ENCODE measurements around the gene ACOX2. TPM values are rescaled to one million over a fixed set of nuclear protein-coding genes. Genes with fewer than 3 reads are reported as not detected.

Gene ACOX2
- total RNA-seq, 4 donors from 2014 or later: 2.6 to 6.6 (median 4.5) TPM

- no peak for DNase-seq (ENCODE audit: low spot score in 2 of 2)
- 93 to 96% methylated on average over 2 of the region's 2 CpGs for WGBS, 2 donors
- TF ChIP-seq POLR2A (IDR thresholded peaks at IDR 0.05) (no peak), CTCF (IDR thresholded peaks at IDR 0.05) (no peak)
- H3K4me3 ChIP-seq (ENCODE audit: low read depth, poor library complexity, severe bottlenecking): no peak overlapping the region
- intact Hi-C loops (cut with DNase I; ENCODE audit: low total_unique reads): no loop called here
Measured at GRCh38 chr3:58480309-58480708, 56.7 kb downstream of the ACOX2 start.

GRCh38 chr3:58478781-58479180, 58.2 kb downstream of the ACOX2 start:
- intact Hi-C loops (cut with DNase I; ENCODE audit: low total_unique reads): no loop called here
- no peak for TF ChIP-seq POLR2A (IDR thresholded peaks at IDR 0.05)
- no peak for TF ChIP-seq CTCF (IDR thresholded peaks at IDR 0.05)
- no peak overlapping the region for H3K4me3 ChIP-seq (ENCODE audit: low read depth, poor library complexity, severe bottlenecking)
- WGBS, 2 donors: 82 to 85% methylated on average over 2 of the region's 2 CpGs
- no peak for DNase-seq (ENCODE audit: low spot score in 2 of 2)

- DNase-seq (ENCODE audit: low spot score in 2 of 2): no peak
- TF ChIP-seq CTCF (IDR thresholded peaks at IDR 0.05): no peak
- TF ChIP-seq POLR2A (IDR thresholded peaks at IDR 0.05): no peak
- intact Hi-C loops (cut with DNase I; ENCODE audit: low total_unique reads): no loop called here
- 64 to 71% methylated on average over 3 of the region's 3 CpGs for WGBS, 2 donors
- H3K4me3 ChIP-seq (ENCODE audit: low read depth, poor library complexity, severe bottlenecking): no peak overlapping the region
Measured at GRCh38 chr3:58474967-58475578, 61.9 kb downstream of the ACOX2 start.

GRCh38 chr3:58474348-58474911, 62.6 kb downstream of the ACOX2 start:
- intact Hi-C loops (cut with DNase I; ENCODE audit: low total_unique reads): no loop called here
- H3K4me3 ChIP-seq (ENCODE audit: low read depth, poor library complexity, severe bottlenecking): no peak overlapping the region
- TF ChIP-seq POLR2A (IDR thresholded peaks at IDR 0.05) (no peak), CTCF (IDR thresholded peaks at IDR 0.05) (no peak)
- DNase-seq (ENCODE audit: low spot score in 2 of 2): no peak
- 85 to 90% methylated on average over 1 of the region's 1 CpG for WGBS, 2 donors

GRCh38 chr3:58473275-58473674, 63.7 kb downstream of the ACOX2 start:
- intact Hi-C loops (cut with DNase I; ENCODE audit: low total_unique reads): no loop called here
- no peak for DNase-seq (ENCODE audit: low spot score in 2 of 2)
- TF ChIP-seq CTCF (IDR thresholded peaks at IDR 0.05) (no peak), POLR2A (IDR thresholded peaks at IDR 0.05) (no peak)

More at GRCh38 chr3:58473275-58473674, 63.7 kb downstream of the ACOX2 start:
- WGBS, 2 donors: 86 to 89% methylated on average over 1 of the region's 1 CpG
- no peak overlapping the region for H3K4me3 ChIP-seq (ENCODE audit: low read depth, poor library complexity, severe bottlenecking)

All from lower leg skin (tissue), 4 donors.